IMR-90 (cell line): ENCODE data around the gene SFSWAP.

Experiments used
- CEBPB ChIP-seq: IDR thresholded peaks from 2 replicates; pipeline ENCODE4 v1.6.1; 2012; ENCODE audit warnings: low read depth, low read length, improper control_type of control experiment
- CTCF ChIP-seq: conservative IDR thresholded peaks from 2 replicates; pipeline ENCODE4 v1.5.1; 2012; ENCODE audit warnings: mild to moderate bottlenecking, low read depth, low read length, improper control_type of control experiment
- POLR2A ChIP-seq: IDR thresholded peaks from 2 replicates; pipeline ENCODE4 v1.6.1; 2012; ENCODE audit warnings: mild to moderate bottlenecking, low read depth, low read length
- RAD21 ChIP-seq: IDR thresholded peaks from 2 replicates; pipeline ENCODE4 v1.6.1; 2012; ENCODE audit warnings: low read length, improper control_type of control experiment
- RCOR1 ChIP-seq: IDR thresholded peaks from 2 replicates; pipeline ENCODE4 v1.6.1; 2012; ENCODE audit warnings: mild to moderate bottlenecking, low read length, improper control_type of control experiment; ENCODE audit not compliant: insufficient replicate concordance

GRCh38 chr12:131720241-131720640 is 9.4 kb downstream of the SFSWAP start:
- TF ChIP-seq POLR2A: no peak
- no peak for TF ChIP-seq CTCF
- no peak for TF ChIP-seq CEBPB
- no peak for TF ChIP-seq RAD21
- no peak for TF ChIP-seq RCOR1
